Astrocyte of the cerebellum (primary cell): Measurements from ENCODE around the gene KRTAP1-4.
"Not testable (repeated sequence)": the region's sequence is repeated elsewhere in the genome, so short reads cannot be mapped to it uniquely, and the experiment has no call there.

ENCODE experiments used
- DNase-seq: peaks from one replicate; pipeline ENCODE4 v3.0.0-alpha.2; 2011; ENCODE audit warnings: low read depth
- H3K4me3 ChIP-seq: 2 replicates; pipeline ENCODE4 v1.5.1; 2011; ENCODE audit warnings: mild to moderate bottlenecking, low read depth, low read length, moderate library complexity
- CTCF ChIP-seq: IDR thresholded peaks from 2 replicates; pipeline ENCODE4 v1.5.1; 2012; ENCODE audit warnings: low read length, low read depth, moderate library complexity, mild to moderate bottlenecking; ENCODE audit errors: missing control alignments
- in situ Hi-C: cut with HindIII; loops from 2 replicates; pipeline ENCODE4 v1.10.0; 2017; ENCODE audit warnings: low sequenced_read_pairs

Gene KRTAP1-4

GRCh38 chr17:41058741-41059140 lies 28.7 kb upstream of the KRTAP1-4 start:
- no peak for TF ChIP-seq CTCF
- in situ Hi-C loops = no loop called here
- no peak for DNase-seq
- no peak overlapping the region for H3K4me3 ChIP-seq

- no peak overlapping the region for H3K4me3 ChIP-seq
- in situ Hi-C loops = no loop called here
- no peak for DNase-seq
- TF ChIP-seq CTCF = no peak
Measured at GRCh38 chr17:41057547-41057946, 27.6 kb upstream of the KRTAP1-4 start.

GRCh38 chr17:41055130-41055529 lies 25.1 kb upstream of the KRTAP1-4 start, which contains the start of gene KRTAP2-2:
Gene KRTAP2-2 (minus strand): TSS chr17:41055230. CDS start chr17:41055211, 19 bp downstream.
- in situ Hi-C loops, H3K4me3 ChIP-seq, DNase-seq: not testable (repeated sequence)

- H3K4me3 ChIP-seq, DNase-seq, in situ Hi-C loops: not testable (repeated sequence)
Measured at GRCh38 chr17:41054556-41054955, 24.6 kb upstream of the KRTAP1-4 start.

GRCh38 chr17:41054025-41054424 lies 24.0 kb upstream of the KRTAP1-4 start:
- H3K4me3 ChIP-seq = no peak overlapping the region
- DNase-seq = no peak
- no peak for TF ChIP-seq CTCF
- in situ Hi-C loops = no loop called here

GRCh38 chr17:41052566-41052965 lies 22.6 kb upstream of the KRTAP1-4 start:
- in situ Hi-C loops = no loop called here
- no peak overlapping the region for H3K4me3 ChIP-seq
- no peak for DNase-seq
- TF ChIP-seq CTCF = no peak

- no peak for DNase-seq
- in situ Hi-C loops = no loop called here
- H3K4me3 ChIP-seq = no peak overlapping the region
- TF ChIP-seq CTCF = no peak
Measured at GRCh38 chr17:41049110-41049509, 19.1 kb upstream of the KRTAP1-4 start.

- in situ Hi-C loops = no loop called here
- no peak overlapping the region for H3K4me3 ChIP-seq
- no peak for DNase-seq
Measured at GRCh38 chr17:41048441-41048840, 18.4 kb upstream of the KRTAP1-4 start.

GRCh38 chr17:41046735-41047465 lies 16.9 kb upstream of the KRTAP1-4 start, which contains the start of gene KRTAP2-1:
Gene KRTAP2-1 (minus strand): TSS chr17:41047316. CDS start chr17:41047267, 49 bp downstream.
- DNase-seq, in situ Hi-C loops, H3K4me3 ChIP-seq: not testable (repeated sequence)

More at GRCh38 chr17:41048441-41048840, 18.4 kb upstream of the KRTAP1-4 start:
- TF ChIP-seq CTCF = no peak
